Measurements from ENCODE around the gene C18orf63.

C18orf63 gene

GRCh38 chr18:74389171-74389927, 73.7 kb downstream of the C18orf63 start:
- TF ChIP-seq CTCF (IDR thresholded peaks at IDR 0.05; ENCODE audit: low read depth, low read length): no peak
- DNase-seq (ENCODE audit: low read depth in 2 of 2): no peak
- no peak overlapping the region for H3K4me3 ChIP-seq (replicated peaks in 1 of 2; ENCODE audit: low read depth in 2 of 2, low read length in 2 of 2)

GRCh38 chr18:74389991-74390390, 74.4 kb downstream of the C18orf63 start:
- no peak for DNase-seq (ENCODE audit: low read depth in 2 of 2)
- no peak overlapping the region for H3K4me3 ChIP-seq (replicated peaks in 1 of 2; ENCODE audit: low read depth in 2 of 2, low read length in 2 of 2)
- TF ChIP-seq CTCF (IDR thresholded peaks at IDR 0.05; ENCODE audit: low read depth, low read length): no peak

- H3K4me3 ChIP-seq (replicated peaks in 1 of 2; ENCODE audit: low read depth in 2 of 2, low read length in 2 of 2): no peak overlapping the region
- DNase-seq (ENCODE audit: low read depth in 2 of 2): no peak
- no peak for TF ChIP-seq CTCF (IDR thresholded peaks at IDR 0.05; ENCODE audit: low read depth, low read length)
Observed at GRCh38 chr18:74390900-74391299, 75.3 kb downstream of the C18orf63 start.

- no peak for DNase-seq (ENCODE audit: low read depth in 2 of 2)
- no peak overlapping the region for H3K4me3 ChIP-seq (replicated peaks in 1 of 2; ENCODE audit: low read depth in 2 of 2, low read length in 2 of 2)
- no peak for TF ChIP-seq CTCF (IDR thresholded peaks at IDR 0.05; ENCODE audit: low read depth, low read length)
Observed at GRCh38 chr18:74392323-74392722, 76.7 kb downstream of the C18orf63 start.

GRCh38 chr18:74395006-74395405, 79.4 kb downstream of the C18orf63 start:
- DNase-seq (ENCODE audit: low read depth in 2 of 2): no peak
- TF ChIP-seq CTCF (IDR thresholded peaks at IDR 0.05; ENCODE audit: low read depth, low read length): no peak
- no peak overlapping the region for H3K4me3 ChIP-seq (replicated peaks in 1 of 2; ENCODE audit: low read depth in 2 of 2, low read length in 2 of 2)

GRCh38 chr18:74395648-74396154, 80.1 kb downstream of the C18orf63 start:
- TF ChIP-seq CTCF (IDR thresholded peaks at IDR 0.05; ENCODE audit: low read depth, low read length): no peak
- no peak overlapping the region for H3K4me3 ChIP-seq (replicated peaks in 1 of 2; ENCODE audit: low read depth in 2 of 2, low read length in 2 of 2)
- DNase-seq (ENCODE audit: low read depth in 2 of 2): peak in 1 of 2 donors; percentile 17

All from cardiac fibroblast (primary cell).